Measurements from ENCODE around the gene ALKBH6. TPM values are rescaled to one million over a fixed set of nuclear protein-coding genes. Genes with fewer than 3 reads are reported as not detected.
A peak's percentile ranks its signal among the peaks of the same experiment; 100 is the strongest.

ALKBH6 gene
- total and polyA plus RNA-seq, 9 of the 15 experiments (the other 6 are each of a cell fraction or from before 2014, with no cell fraction given) = 0.67 to 62.0 (median 34.5) TPM

GRCh38 chr19:36054733-36055686 is 41.0 kb upstream of the ALKBH6 start, which contains the start of gene WDR62 (continued):
- TF ChIP-seq MAX (CRISPR knock-in tag; IDR thresholded peaks at IDR 0.05) (no peak), ZNF175 (CRISPR knock-in tag; IDR thresholded peaks at IDR 0.05; ENCODE audit: low read depth) (no peak), NR2F6 (CRISPR knock-in tag; IDR thresholded peaks at IDR 0.05) (no peak), FOXJ3 (CRISPR knock-in tag; IDR thresholded peaks at IDR 0.05) (no peak), LEF1 (IDR thresholded peaks at IDR 0.05) (no peak), FOS (IDR thresholded peaks at IDR 0.05; ENCODE audit: extremely low read depth, insufficient read length) (peak; percentile 94), ZNF639 (CRISPR knock-in tag; conservative IDR thresholded peaks at IDR 0.05 in 1 of 2, IDR thresholded peaks at IDR 0.05 in 1 of 2) (0 out of 4 replicates have a peak, but pooled peaks of 1 of the 2 experiments have one; percentile 3), ZNF232 (CRISPR knock-in tag; IDR thresholded peaks at IDR 0.05) (no peak), CHD7 (IDR thresholded peaks at IDR 0.05; ENCODE audit: low read depth, low read length) (no peak), BHLHE40 (IDR thresholded peaks at IDR 0.05; ENCODE audit: low read length) (no peak), PRMT5 (CRISPR knock-in tag; IDR thresholded peaks at IDR 0.05) (no peak), PHF21A (IDR thresholded peaks at IDR 0.05; ENCODE audit: borderline replicate concordance, low read depth) (peak; percentile 65; the same call in 1 of the 2 replicates), THRAP3 (IDR thresholded peaks at IDR 0.05; ENCODE audit: borderline replicate concordance) (no peak), CHD1 (IDR thresholded peaks at IDR 0.05; ENCODE audit: low read length) (no peak)

Measured in K562 (cell line).